A673 (cell line): ENCODE data around the gene ABR. TPM values are rescaled to one million over a fixed set of nuclear protein-coding genes. Genes with fewer than 3 reads are reported as not detected.
"Not testable (repeated sequence)": the region's sequence is repeated elsewhere in the genome, so short reads cannot be mapped to it uniquely, and the experiment has no call there.

Experiments
- BruUV-seq: library from RNA; stranded (reverse); fragments of 400-500 nt; replicated peaks from 2 replicates; lab custom pipeline; 2021; lab: Mats Ljungman, UMichigan
- CTCF ChIA-PET: fragments of 300-600 bp; sonication (Branson Sonifier 250); formaldehyde crosslinking; loops from one replicate; lab custom pipeline; 2022; ENCODE audit warnings: antibody characterized with exemption; lab: Charles Lee
- POLR2A ChIA-PET: fragments of 300-600 bp; sonication (Branson Sonifier 250); formaldehyde crosslinking; loops from one replicate; lab custom pipeline; 2022; ENCODE audit warnings: antibody characterized with exemption; ENCODE audit not compliant: low non-redundant PET; lab: Charles Lee
- DNase-seq: peaks from one replicate; pipeline ENCODE4 v3.0.0-alpha.2; 2015; ENCODE audit warnings: low spot score
- H3K27ac ChIP-seq: fragments of 200-600 bp; sonication (generic); 2 replicates; pipeline ENCODE4 v1.5.1; 2016; ENCODE audit warnings: mixed run types, low read depth, mild to moderate bottlenecking, mixed read lengths, antibody characterized with exemption, low read length; ENCODE audit not compliant: poor library complexity, severe bottlenecking
- H3K27me3 ChIP-seq: fragments of 200-600 bp; sonication (generic); replicated peaks from 2 replicates; pipeline ENCODE4 v1.6.1; 2017; ENCODE audit warnings: mixed run types, low read depth, mild to moderate bottlenecking, mixed read lengths, antibody characterized with exemption, low read length; ENCODE audit not compliant: insufficient read depth, poor library complexity
- H3K36me3 ChIP-seq: fragments of 200-600 bp; sonication (generic); 2 replicates; pipeline ENCODE4 v1.6.1; 2016; ENCODE audit warnings: mixed run types, mild to moderate bottlenecking, mixed read lengths, antibody characterized with exemption, low read length; ENCODE audit not compliant: insufficient read depth, poor library complexity, severe bottlenecking
- H3K4me1 ChIP-seq: fragments of 200-600 bp; sonication (generic); 2 replicates; pipeline ENCODE4 v1.6.1; 2017; ENCODE audit warnings: mixed run types, mild to moderate bottlenecking, mixed read lengths, antibody characterized with exemption, low read length; ENCODE audit not compliant: insufficient read depth, poor library complexity, severe bottlenecking
- H3K4me3 ChIP-seq: fragments of 200-600 bp; sonication (generic); 2 replicates; pipeline ENCODE4 v1.5.1; 2016; ENCODE audit warnings: low read depth, mixed run types, mild to moderate bottlenecking, mixed read lengths, low read length; ENCODE audit not compliant: poor library complexity, severe bottlenecking
- H3K9me3 ChIP-seq: fragments of 200-600 bp; sonication (generic); 2 replicates; pipeline ENCODE4 v1.6.1; 2016; ENCODE audit warnings: mixed run types, low read depth, mild to moderate bottlenecking, mixed read lengths, antibody characterized with exemption, low read length; ENCODE audit not compliant: poor library complexity, severe bottlenecking
- EZH2 ChIP-seq: fragments of 200-600 bp; sonication (generic); IDR thresholded peaks from 2 replicates; pipeline ENCODE4 v1.6.1; 2017; ENCODE audit warnings: borderline replicate concordance, low read depth, mild to moderate bottlenecking, mixed read lengths, antibody characterized with exemption, low read length; ENCODE audit not compliant: poor library complexity, severe bottlenecking
- intact Hi-C: fragments of 100-400 bp; cut with micrococcal nuclease; formaldehyde crosslinking; loops from one replicate; pipeline ENCODE4 v1.10.0; 2022; ENCODE audit not compliant: unreplicated experiment
- total RNA-seq: library from RNA; stranded (reverse); gene quantifications from 2 replicates; pipeline ENCODE4 v1.2.3, GENCODE V29; 2021
- TF ChIP-seq, protein P1 (sequence below): fragments of 300-800, 200-600 bp; sonication (generic); conservative IDR thresholded peaks from 2 replicates; pipeline ENCODE4 v1.5.1; 2017; ENCODE audit warnings: low read depth, mild to moderate bottlenecking, antibody characterized with exemption, low read length, moderate library complexity, mixed read lengths

The ABR gene
- total RNA-seq, 1 experiment from 2014 or later, result 47.6 TPM

- Histone ChIP-seq H3K27me3 (no peaks in the 10 kb centered on the region), H3K4me3 (peak within 1 kb of the TSS; percentile 82), H3K36me3 (peaks cover 24% of the 10 kb centered on the region), H3K4me1 (peaks cover 6% of the 10 kb centered on the region), H3K9me3 (no peaks in the 10 kb centered on the region), H3K27ac (peak within 1 kb of the TSS; percentile 99)
- peak; percentile 99 for DNase-seq
- CTCF ChIA-PET, result interaction anchor here (0.5 to 1.4 kb wide), 11 partner anchors 16 to 585 kb away, joined by 3 to 10 read pairs (median 5); partner anchors contain the start of genes GEMIN4 and NXN
- no TSS peak for BruUV-seq
- POLR2A ChIA-PET, result interaction anchor here (0.6 kb wide), 1 partner anchor 18 kb away, joined by 3 read pairs; no protein-coding TSS in a partner anchor
- TF ChIP-seq, protein P1, sequence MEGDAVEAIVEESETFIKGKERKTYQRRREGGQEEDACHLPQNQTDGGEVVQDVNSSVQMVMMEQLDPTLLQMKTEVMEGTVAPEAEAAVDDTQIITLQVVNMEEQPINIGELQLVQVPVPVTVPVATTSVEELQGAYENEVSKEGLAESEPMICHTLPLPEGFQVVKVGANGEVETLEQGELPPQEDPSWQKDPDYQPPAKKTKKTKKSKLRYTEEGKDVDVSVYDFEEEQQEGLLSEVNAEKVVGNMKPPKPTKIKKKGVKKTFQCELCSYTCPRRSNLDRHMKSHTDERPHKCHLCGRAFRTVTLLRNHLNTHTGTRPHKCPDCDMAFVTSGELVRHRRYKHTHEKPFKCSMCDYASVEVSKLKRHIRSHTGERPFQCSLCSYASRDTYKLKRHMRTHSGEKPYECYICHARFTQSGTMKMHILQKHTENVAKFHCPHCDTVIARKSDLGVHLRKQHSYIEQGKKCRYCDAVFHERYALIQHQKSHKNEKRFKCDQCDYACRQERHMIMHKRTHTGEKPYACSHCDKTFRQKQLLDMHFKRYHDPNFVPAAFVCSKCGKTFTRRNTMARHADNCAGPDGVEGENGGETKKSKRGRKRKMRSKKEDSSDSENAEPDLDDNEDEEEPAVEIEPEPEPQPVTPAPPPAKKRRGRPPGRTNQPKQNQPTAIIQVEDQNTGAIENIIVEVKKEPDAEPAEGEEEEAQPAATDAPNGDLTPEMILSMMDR, result peak; percentile 95
- TF ChIP-seq EZH2, result no peak
- intact Hi-C loops, result loop anchor here (5.0 kb wide), 1 partner anchor 199 kb away; no protein-coding TSS in a partner anchor
Measured at GRCh38 chr17:996554-997344, 183.0 kb downstream of the ABR start, which contains the start of gene TIMM22. TSS of gene TIMM22 (plus strand) at chr17:997129. CDS start at chr17:997143, 14 bp downstream.

DNA sequence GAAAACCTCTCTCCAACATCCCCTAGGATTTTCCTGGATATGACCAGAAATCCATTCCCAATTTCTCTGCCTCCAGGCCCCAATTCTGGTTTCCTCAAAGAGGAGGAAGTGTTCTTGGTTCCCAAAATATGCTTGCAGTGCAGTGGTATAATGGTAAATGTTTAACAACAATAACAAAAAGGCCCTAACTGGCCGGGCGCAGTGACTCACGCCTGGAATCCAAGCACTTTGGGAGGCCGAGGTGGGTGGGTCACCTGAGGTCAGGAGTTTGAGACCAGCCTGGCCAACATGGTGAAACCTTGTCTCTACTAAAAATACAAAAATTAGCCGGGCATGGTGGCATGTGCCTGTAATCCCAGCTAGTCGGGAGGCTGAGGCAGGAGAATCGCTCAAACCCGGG lies 184.5 kb downstream of the ABR start:
- H3K27me3 ChIP-seq, H3K9me3 ChIP-seq, CTCF ChIA-PET, DNase-seq, BruUV-seq, H3K27ac ChIP-seq, H3K4me3 ChIP-seq, H3K4me1 ChIP-seq, POLR2A ChIA-PET, H3K36me3 ChIP-seq: not testable (repeated sequence)
- intact Hi-C loops, result loop anchor here (5.0 kb wide), 1 partner anchor 198 kb away; no protein-coding TSS in a partner anchor

DNA sequence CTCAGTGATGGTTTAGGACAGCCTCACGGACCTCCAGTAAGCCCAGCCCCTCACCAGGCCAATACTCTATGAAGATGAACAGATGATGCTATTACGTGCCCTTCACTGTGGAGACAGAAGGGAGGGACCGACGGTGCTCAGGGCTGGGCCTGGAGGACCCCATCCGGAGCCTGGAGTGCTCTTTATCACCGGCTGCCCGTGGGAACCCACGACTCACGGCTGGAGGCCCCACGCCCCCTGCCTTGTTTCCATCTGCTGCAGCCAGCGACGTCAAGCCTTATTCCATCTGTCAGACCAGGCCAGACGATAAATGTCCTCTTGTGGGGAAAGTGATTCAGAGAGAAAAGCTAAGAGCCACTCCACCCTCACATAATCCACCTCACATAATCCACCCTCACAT lies 186.8 kb downstream of the ABR start:
- intact Hi-C loops, result no loop called here
- H3K4me3 ChIP-seq, result no peak overlapping the region
- POLR2A ChIA-PET, result no interaction called here
- DNase-seq, result no peak
- no peaks in the 10 kb centered on the region for H3K27me3 ChIP-seq
- no peaks in the 10 kb centered on the region for H3K9me3 ChIP-seq
- H3K36me3 ChIP-seq, result no peaks in the 10 kb centered on the region
- no TSS peak for BruUV-seq
- H3K27ac ChIP-seq, result no peak overlapping the region
- no peak for TF ChIP-seq EZH2
- TF ChIP-seq, protein P1, result no peak
- H3K4me1 ChIP-seq, result peaks cover under 1% of the 10 kb centered on the region
- CTCF ChIA-PET, result no interaction called here
